Peyer's patch (tissue), 4 donors: ENCODE measurements around the gene P2RX2. TPM values are rescaled to one million over a fixed set of nuclear protein-coding genes. Genes with fewer than 3 reads are reported as not detected.

ENCODE experiments used
- DNase-seq, 3 donors: peaks; one replicate each; pipeline ENCODE4 v3.0.0-alpha.2; 2017 to 2019
- H3K27ac ChIP-seq, 4 donors: fragments of 200-600 bp; sonication (generic); one replicate each; pipeline ENCODE4 v1.5.1; 2016 to 2019
- H3K27me3 ChIP-seq, 2 donors: fragments of 200-600 bp; sonication (generic); one replicate each; pipeline ENCODE4 v1.5.1; 2019
- H3K36me3 ChIP-seq, 3 donors: fragments of 200-600 bp; sonication (generic); one replicate each; pipeline ENCODE4 v1.5.1; 2016 to 2019
- H3K4me1 ChIP-seq, 4 donors: fragments of 200-600 bp; sonication (generic); one replicate each; pipeline ENCODE4 v1.5.1; 2016 to 2019
- H3K4me3 ChIP-seq, 4 donors: fragments of 200-600 bp; sonication (generic); 1 replicate in 3 of 4; 2 replicates in 1 of 4; pipeline ENCODE4 v1.5.1; 2016 to 2019; ENCODE audit warnings: mild to moderate bottlenecking in 1 of 4
- H3K9me3 ChIP-seq, 4 donors: fragments of 200-600 bp; sonication (generic); one replicate each; pipeline ENCODE4 v1.5.1; 2016 to 2019; ENCODE audit warnings: mild to moderate bottlenecking in 1 of 4
- CTCF ChIP-seq, 6 experiments: fragments of 450-650 bp in 4 of 6; fragments of 200-600 bp in 2 of 6; sonication (generic) in 1 of 6; IDR thresholded peaks; one replicate each; pipeline ENCODE4 v1.5.1; 2017 to 2019; ENCODE audit warnings: antibody characterized with exemption in 6 of 6, mild to moderate bottlenecking in 3 of 6, moderate library complexity in 1 of 6
- POLR2A ChIP-seq, 2 donors: fragments of 450-650 bp; IDR thresholded peaks; one replicate each; pipeline ENCODE4 v1.5.1; 2017; ENCODE audit warnings: antibody characterized with exemption in 2 of 2, mild to moderate bottlenecking in 2 of 2, moderate library complexity in 2 of 2
- total RNA-seq, 4 donors: library from RNA; depleted of rRNA; stranded (reverse); fragments of >200 nt; gene quantifications; one replicate each; pipeline ENCODE4 v1.1.0, GENCODE V29; 2016

P2RX2 gene
- total RNA-seq, 4 donors from 2014 or later = 3.8 to 4.7 (median 4.1) TPM; not detected in 1

- H3K27me3 ChIP-seq = peaks cover 0 to 8% of the 10 kb centered on the region in 2 donors
Measured at GRCh38 chr12:132604151-132604618, 14.4 kb upstream of the P2RX2 start.

GRCh38 chr12:132604668-132605441 is 13.7 kb upstream of the P2RX2 start:
- TF ChIP-seq CTCF (IDR thresholded peaks at IDR 0.05) = no peak
- TF ChIP-seq POLR2A (IDR thresholded peaks at IDR 0.05) = no peak
- H3K9me3 ChIP-seq = no peaks in the 10 kb centered on the region
- DNase-seq = no peak
- no peaks in the 10 kb centered on the region for H3K36me3 ChIP-seq
- H3K4me1 ChIP-seq = peaks cover 0 to 30% (median 0%) of the 10 kb centered on the region in 4 donors
- peak overlapping the region in 1 of 4 donors; percentile 46 for H3K4me3 ChIP-seq
- peaks cover 0 to 8% of the 10 kb centered on the region in 2 donors for H3K27me3 ChIP-seq
- no peak overlapping the region for H3K27ac ChIP-seq

More at GRCh38 chr12:132604151-132604618, 14.4 kb upstream of the P2RX2 start:
- Histone ChIP-seq H3K27ac (peak overlapping the region in 3 of 4 donors; percentile 50 to 70 (median 65)), H3K36me3 (no peaks in the 10 kb centered on the region), H3K9me3 (no peaks in the 10 kb centered on the region), H3K4me3 (peak overlapping the region in 3 of 4 donors; percentile 20 to 46 (median 42)), H3K4me1 (peaks cover 0 to 30% (median 0%) of the 10 kb centered on the region in 4 donors)
- DNase-seq = no peak
- TF ChIP-seq CTCF (IDR thresholded peaks at IDR 0.05) = no peak
- TF ChIP-seq POLR2A (IDR thresholded peaks at IDR 0.05) = no peak

- Histone ChIP-seq H3K4me3 (no peak overlapping the region), H3K9me3 (no peaks in the 10 kb centered on the region), H3K36me3 (no peaks in the 10 kb centered on the region), H3K27me3 (peaks cover 0 to 8% of the 10 kb centered on the region in 2 donors), H3K4me1 (peaks cover 0 to 23% (median 0%) of the 10 kb centered on the region in 4 donors), H3K27ac (no peak overlapping the region)
- no peak for TF ChIP-seq CTCF (IDR thresholded peaks at IDR 0.05)
- DNase-seq = no peak
Measured at GRCh38 chr12:132605892-132606291, 12.7 kb upstream of the P2RX2 start.

GRCh38 chr12:132606466-132606865 is 12.1 kb upstream of the P2RX2 start:
- no peak for DNase-seq
- TF ChIP-seq CTCF (IDR thresholded peaks at IDR 0.05) (no peak), POLR2A (IDR thresholded peaks at IDR 0.05) (no peak)
- peaks cover 0 to 23% (median 0%) of the 10 kb centered on the region in 4 donors for H3K4me1 ChIP-seq
- no peaks in the 10 kb centered on the region for H3K36me3 ChIP-seq
- H3K9me3 ChIP-seq = no peaks in the 10 kb centered on the region
- H3K27me3 ChIP-seq = peaks cover 0 to 8% of the 10 kb centered on the region in 2 donors
- no peak overlapping the region for H3K4me3 ChIP-seq
- no peak overlapping the region for H3K27ac ChIP-seq

GRCh38 chr12:132606927-132607326 is 11.6 kb upstream of the P2RX2 start:
- DNase-seq = no peak
- H3K27me3 ChIP-seq = peaks cover 0 to 8% of the 10 kb centered on the region in 2 donors

More at GRCh38 chr12:132606927-132607326, 11.6 kb upstream of the P2RX2 start:
- TF ChIP-seq CTCF (IDR thresholded peaks at IDR 0.05) (no peak), POLR2A (IDR thresholded peaks at IDR 0.05) (no peak)
- Histone ChIP-seq H3K4me3 (no peak overlapping the region), H3K36me3 (no peaks in the 10 kb centered on the region), H3K4me1 (peaks cover 0 to 23% (median 0%) of the 10 kb centered on the region in 4 donors), H3K27ac (no peak overlapping the region), H3K9me3 (no peaks in the 10 kb centered on the region)
